Fibroblast of lung (primary cell): ENCODE data around the gene CCNE1.

Source experiments
- EZH2 ChIP-seq: IDR thresholded peaks from 2 replicates; pipeline ENCODE4 v1.5.1; 2012; ENCODE audit warnings: low read length, control low read depth, mild to moderate bottlenecking; ENCODE audit errors: missing control alignments
- TF ChIP-seq, protein P1 (sequence below), 2 donors: IDR thresholded peaks in 1 of 2; conservative IDR thresholded peaks in 1 of 2; 1 replicate in 1 of 2; 2 replicates in 1 of 2; pipeline ENCODE4 v1.5.1; 2011 to 2012; ENCODE audit warnings: low read length in 2 of 2, control low read depth in 1 of 2, inconsistent platforms in 1 of 2, low read depth in 1 of 2, mild to moderate bottlenecking in 1 of 2

DNA sequence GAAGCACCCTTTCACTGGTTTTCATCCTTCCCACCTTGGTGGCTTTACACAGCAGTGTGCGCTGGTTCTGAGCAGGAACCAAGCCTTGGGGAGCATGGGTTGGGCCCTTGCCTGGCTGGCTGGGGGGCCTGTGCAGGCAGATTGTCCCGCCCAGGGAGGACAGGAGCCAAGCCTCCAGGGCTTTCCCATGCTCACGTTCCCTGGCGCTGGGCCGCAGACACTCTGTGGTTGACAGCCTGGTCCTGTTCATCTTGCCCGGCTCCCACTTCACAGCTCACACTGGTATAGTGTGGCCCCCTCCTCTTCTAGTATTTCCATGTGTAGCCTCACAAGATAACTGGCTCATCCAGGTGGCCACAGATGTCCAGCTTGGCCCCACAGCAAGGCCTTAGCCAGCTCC lies 4.6 kb upstream of the CCNE1 start:
- TF ChIP-seq, protein P1, sequence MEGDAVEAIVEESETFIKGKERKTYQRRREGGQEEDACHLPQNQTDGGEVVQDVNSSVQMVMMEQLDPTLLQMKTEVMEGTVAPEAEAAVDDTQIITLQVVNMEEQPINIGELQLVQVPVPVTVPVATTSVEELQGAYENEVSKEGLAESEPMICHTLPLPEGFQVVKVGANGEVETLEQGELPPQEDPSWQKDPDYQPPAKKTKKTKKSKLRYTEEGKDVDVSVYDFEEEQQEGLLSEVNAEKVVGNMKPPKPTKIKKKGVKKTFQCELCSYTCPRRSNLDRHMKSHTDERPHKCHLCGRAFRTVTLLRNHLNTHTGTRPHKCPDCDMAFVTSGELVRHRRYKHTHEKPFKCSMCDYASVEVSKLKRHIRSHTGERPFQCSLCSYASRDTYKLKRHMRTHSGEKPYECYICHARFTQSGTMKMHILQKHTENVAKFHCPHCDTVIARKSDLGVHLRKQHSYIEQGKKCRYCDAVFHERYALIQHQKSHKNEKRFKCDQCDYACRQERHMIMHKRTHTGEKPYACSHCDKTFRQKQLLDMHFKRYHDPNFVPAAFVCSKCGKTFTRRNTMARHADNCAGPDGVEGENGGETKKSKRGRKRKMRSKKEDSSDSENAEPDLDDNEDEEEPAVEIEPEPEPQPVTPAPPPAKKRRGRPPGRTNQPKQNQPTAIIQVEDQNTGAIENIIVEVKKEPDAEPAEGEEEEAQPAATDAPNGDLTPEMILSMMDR (conservative IDR thresholded peaks at IDR 0.05 in 1 of 2, IDR thresholded peaks at IDR 0.05 in 1 of 2; ENCODE audit: low read depth in 1 of 2, low read length in 2 of 2), result no peak
- TF ChIP-seq EZH2, result no peak
